GM04503 (cell line): Measurements from ENCODE around the gene CCDC188.
A peak's percentile ranks its signal among the peaks of the same experiment; 100 is the strongest.
"Not testable (repeated sequence)": the region's sequence is repeated elsewhere in the genome, so short reads cannot be mapped to it uniquely, and the experiment has no call there.

Source experiments
- DNase-seq: peaks from one replicate; pipeline ENCODE4 v3.0.0-alpha.2; 2012; ENCODE audit warnings: low read depth

CCDC188 gene

DNA sequence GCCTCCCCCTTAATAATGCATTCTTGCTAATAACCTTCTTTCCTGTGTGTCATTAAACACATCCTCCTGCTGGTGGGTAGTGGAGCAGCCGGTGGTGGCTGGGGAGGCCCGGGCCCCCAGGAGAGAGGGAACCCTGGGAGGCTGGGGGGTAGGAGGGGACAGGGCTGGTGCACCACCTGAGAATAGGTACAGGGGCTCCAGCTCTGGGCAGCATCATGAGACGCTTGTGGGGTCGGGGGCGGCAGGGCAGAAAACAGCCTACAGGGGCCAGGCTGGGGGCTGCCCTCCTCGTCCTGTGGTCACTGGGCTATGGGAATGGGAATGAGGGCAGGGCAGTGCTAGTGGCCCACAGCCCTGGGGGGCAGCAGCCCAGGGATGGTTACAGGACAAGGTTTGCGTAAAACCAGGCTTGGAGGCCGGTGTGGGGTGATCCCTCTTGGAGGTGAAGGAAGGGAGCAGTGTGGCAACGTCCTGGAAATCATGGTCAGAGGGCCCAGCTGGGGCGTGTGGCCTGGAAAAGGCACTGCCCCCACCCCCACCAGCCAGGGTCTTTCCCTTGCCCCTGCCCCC, 18.5 kb upstream of the CCDC188 start:
- no peak for DNase-seq

GRCh38 chr22:20167643-20168322, 16.9 kb upstream of the CCDC188 start:
- DNase-seq, result no peak

DNA sequence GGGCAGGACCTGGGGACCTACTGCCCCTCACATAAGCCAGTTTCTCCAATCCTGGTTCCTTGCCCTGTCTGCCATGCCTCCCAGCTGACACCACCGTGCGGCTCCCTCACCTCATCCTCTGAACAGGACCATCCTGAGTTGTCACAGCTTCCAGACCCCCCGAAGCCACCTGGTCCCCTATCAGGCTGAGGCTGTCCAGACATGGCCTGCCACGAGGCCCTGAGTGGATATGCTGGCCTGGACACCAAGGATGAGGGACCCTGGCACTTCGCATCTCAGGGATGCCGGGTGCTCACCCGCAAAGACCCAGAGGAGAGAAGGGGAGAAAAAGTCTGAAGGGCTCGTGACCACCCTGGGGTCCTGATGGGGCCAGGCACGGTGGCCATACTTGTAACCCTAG, 15.8 kb upstream of the CCDC188 start:
- DNase-seq, result no peak

- DNase-seq, result no peak
Observed at GRCh38 chr22:20165913-20166312, 15.1 kb upstream of the CCDC188 start.

DNA sequence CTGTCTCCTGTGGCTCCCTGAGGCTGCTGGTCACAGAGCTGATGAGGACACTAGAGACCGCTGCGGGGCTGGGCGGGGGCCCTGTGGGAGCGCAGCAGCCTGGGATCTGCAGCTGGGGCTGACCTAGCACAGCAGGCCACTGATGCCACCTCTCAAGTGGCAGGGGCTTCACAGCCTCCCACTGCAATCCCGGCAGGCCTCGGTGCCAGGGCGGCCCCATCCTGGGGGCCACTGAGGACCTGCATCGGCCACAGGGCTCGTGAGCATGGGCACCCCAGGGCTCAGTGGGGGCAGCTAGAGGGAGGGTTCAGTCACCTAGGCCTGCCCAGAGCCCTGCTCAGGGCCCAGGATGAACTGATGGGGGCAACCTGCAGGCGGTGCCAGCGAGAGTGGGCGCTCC, 14.6 kb upstream of the CCDC188 start:
- DNase-seq, result no peak

GRCh38 chr22:20164863-20165262, 14.0 kb upstream of the CCDC188 start:
- no peak for DNase-seq

- no peak for DNase-seq
Observed at GRCh38 chr22:20160041-20160440, 9.2 kb upstream of the CCDC188 start.

GRCh38 chr22:20159531-20159930, 8.7 kb upstream of the CCDC188 start:
- not testable (repeated sequence) for DNase-seq

- DNase-seq, result no peak
Observed at GRCh38 chr22:20159076-20159475, 8.2 kb upstream of the CCDC188 start.

GRCh38 chr22:20158391-20159036, 7.7 kb upstream of the CCDC188 start:
- DNase-seq, result no peak

DNA sequence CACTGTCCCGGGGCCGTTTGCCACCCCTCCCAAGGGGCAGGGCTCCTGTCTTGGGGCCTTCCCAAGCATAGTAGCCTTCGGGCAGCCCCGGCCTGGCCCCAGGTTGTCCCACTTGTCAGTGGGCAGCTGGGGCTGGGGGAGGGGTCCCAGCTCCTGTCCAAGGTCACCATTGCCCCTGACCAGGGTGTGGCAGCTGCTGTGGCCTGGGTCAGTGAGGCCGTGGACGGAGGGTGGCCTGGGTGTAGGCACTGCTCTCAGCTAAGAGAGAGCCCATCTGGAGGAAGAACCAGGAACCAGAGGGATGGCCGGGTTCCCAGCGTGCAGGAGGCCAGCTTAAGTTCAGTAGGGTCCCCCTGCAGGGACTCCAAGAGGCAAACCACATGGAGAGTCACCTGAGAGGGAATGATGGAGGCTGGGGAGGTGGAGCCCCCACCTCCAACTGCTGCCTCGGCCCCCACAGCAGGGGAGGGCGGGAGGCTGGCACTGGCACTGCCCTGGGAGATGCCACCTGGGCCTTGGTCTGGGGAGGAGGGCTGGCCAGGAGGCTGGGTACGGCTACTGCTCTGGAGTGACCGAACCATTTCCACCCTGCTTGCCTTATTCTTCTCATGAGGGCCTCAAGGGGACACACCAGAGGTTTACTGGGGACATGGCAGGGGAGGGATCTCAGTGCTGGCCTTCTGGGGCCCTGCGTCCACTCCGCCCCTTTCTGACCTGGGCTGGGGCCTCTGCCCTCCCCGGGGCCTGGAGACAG, 6.8 kb upstream of the CCDC188 start:
- no peak for DNase-seq

- DNase-seq, result no peak
Observed at GRCh38 chr22:20156611-20157429, 6.0 kb upstream of the CCDC188 start.

DNA sequence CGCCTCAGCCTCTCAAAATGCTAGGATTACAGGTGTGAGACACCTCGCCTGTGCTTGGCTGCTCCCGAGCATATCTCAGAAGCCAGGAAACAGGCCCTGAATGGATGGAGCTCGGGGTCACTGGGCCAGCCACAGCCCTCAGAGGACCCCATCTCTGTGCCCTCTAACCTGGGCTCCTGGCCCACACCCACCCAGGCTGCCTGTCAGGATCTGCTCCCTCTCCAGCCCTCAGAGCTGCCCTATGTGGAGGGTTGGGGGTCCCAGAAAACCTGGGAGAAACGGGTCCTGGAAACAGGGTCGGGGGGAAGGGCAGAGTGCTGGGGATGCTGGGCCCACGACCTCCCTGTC, 5.2 kb upstream of the CCDC188 start:
- DNase-seq, result no peak

DNA sequence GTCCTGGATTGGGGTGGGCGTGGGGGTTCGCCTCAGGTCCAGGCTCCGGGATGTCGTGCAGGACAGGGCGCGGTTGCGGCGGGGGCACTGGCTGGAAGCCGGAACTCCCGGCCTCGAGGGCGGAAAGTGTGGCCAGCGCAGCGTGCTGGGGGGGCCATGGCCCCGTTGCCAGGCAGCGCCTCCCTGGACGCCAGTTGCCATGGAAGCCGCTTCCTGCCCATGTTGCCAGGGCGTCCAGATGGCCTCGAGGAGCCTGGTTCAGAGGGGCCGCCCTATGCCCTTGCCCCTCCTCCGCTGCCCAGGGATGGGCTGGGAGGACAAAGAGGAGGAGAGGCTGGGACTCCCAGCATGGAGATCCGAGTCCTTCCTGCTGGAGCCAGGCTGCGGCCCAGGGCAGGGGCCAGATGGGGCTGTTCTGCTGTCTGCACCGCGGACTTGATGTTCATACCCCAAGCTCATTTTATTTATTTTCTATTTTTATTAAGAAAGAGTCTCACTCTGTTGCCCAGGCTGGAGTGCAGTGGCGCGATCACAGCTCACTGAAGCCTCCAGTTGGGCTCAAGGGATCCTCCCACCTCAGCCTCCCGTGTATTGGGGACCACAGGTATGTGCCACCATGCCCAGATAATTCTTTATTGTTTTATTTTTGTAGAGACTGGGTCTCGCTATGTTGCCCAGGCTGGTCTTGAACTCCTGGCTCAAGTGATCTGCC, 4.6 kb upstream of the CCDC188 start:
- peak; percentile 35 for DNase-seq

- DNase-seq, result no peak
Observed at GRCh38 chr22:20154602-20155187, 3.8 kb upstream of the CCDC188 start.

- no peak for DNase-seq
Observed at GRCh38 chr22:20153945-20154344, 3.1 kb upstream of the CCDC188 start.

DNA sequence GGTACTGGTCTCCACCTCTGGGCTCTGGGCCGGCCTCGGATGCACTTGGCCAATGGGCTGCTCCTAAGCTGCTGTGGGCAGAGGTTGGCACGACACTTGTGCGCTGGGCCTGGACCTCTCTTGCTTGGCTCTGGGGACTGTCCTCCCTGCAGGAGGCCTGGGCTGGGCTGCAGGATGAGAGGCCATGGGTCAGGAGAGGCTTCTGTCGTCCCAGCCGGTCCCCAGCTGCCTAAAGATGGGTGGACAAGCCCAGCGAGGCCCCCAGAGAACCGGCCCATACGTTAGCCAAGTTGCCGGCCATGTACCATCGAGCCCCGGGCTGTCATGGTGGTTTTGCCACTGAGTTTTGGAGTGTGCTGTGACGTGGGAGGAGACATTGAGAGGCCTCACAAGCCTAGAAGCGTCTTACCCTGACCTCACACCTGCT, 1.6 kb upstream of the CCDC188 start:
- DNase-seq, result no peak

DNA sequence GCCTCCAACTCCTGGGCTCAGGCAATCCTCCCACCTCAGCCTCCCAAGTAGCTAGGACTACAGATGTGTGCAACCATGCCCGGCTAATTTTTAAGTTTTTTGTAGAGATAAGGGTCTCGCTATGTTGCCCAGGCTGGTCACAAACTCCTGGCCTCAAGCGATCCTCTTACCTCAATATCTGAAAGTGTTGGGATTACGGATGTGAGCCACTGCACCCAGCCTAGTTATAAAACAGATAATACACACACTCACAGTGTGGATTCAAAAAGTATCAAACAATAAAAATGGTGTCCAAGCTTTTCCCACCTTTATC, 377 bp upstream of the CCDC188 start:
- no peak for DNase-seq

GRCh38 chr22:20149257-20150250, 1.3 kb downstream of the CCDC188 start:
- no peak for DNase-seq

DNA sequence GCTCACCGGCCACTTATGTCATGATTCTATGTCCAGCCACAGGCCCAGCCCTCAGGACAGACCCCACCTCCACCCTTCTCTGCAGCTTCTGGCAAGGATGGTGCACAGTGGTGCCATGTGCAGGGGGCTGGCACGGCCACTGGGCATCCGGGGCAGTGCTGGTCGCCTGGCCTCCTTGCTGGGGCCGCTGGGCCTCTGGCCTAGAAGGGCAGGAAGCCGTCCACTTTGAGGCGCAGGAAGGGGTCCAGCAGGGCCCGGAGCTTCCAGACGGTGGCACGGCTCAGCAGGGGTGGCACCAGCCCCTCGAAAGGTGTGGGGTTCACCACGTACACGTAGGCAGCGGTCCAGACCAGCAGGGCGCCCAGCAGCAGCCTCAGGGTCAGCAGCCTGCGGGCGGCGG, 2.4 kb downstream of the CCDC188 start:
- no peak for DNase-seq
